ENCODE data around the gene ZNF280D. TPM values are rescaled to one million over a fixed set of nuclear protein-coding genes. Genes with fewer than 3 reads are reported as not detected.
"Not testable (repeated sequence)": the region's sequence is repeated elsewhere in the genome, so short reads cannot be mapped to it uniquely, and the experiment has no call there.

Gene ZNF280D
- total and polyA plus RNA-seq, 2 of the 13 experiments (the other 11 are each of a cell fraction or from before 2014, with no cell fraction given) = 7.1 to 11.9 TPM

DNA sequence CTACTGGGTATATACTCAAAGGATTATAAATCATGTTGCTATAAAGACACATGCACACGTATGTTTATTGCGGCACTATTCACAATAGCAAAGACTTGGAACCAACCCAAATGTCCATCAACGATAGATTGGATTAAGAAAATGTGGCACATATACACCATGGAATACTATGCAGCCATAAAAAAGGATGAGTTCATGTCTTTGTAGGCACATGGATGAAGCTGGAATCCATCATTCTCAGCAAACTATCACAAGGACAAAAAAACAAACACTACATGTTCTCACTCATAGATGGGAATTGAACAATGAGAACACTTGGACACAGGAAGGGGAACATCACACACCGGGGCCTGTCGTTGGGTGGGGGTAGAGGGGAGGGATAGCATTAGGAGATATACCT, 23.8 kb downstream of the ZNF280D start:
- H3K79me2 ChIP-seq (ENCODE audit: insufficient read depth, low read length); BruUV-seq (replicated peaks): not testable (repeated sequence)
- 81% methylated on average over 5 of the region's 5 CpGs for WGBS (ENCODE audit: low lambda C conversion rate)

GRCh38 chr15:56699743-56700142, 33.6 kb downstream of the ZNF280D start:
- H2AFZ ChIP-seq (ENCODE audit: low read length) = no peak overlapping the region
- H3K4me2 ChIP-seq (ENCODE audit: low read depth, low read length) = no peak overlapping the region
- H4K20me1 ChIP-seq (ENCODE audit: insufficient read depth, low read length) = no peaks in the 10 kb centered on the region
- ChIA-PET POLR2A (no interaction called here), CTCF (ENCODE audit: low intra/inter-chr PET ratio, low total read pairs) (no interaction called here)
- H3K27me3 ChIP-seq (ENCODE audit: control insufficient read depth in 1 of 2, insufficient read depth in 2 of 2, low read length in 2 of 2) = no peaks in the 10 kb centered on the region
- no peak overlapping the region for H3K9ac ChIP-seq (ENCODE audit: insufficient read depth, low read depth, low read length)
- BruUV-seq (replicated peaks) = no TSS peak
- WGBS (ENCODE audit: low lambda C conversion rate) = 94% methylated on average over 1 of the region's 1 CpG
- intact Hi-C loops (cut with micrococcal nuclease; ENCODE audit: unreplicated experiment) = no loop called here
- in situ Hi-C loops (cut with HindIII; ENCODE audit: extremely low pct_ligation_motif_present, low pct_unique_long_range_greater_than_20kb) = no loop called here
- H3K79me2 ChIP-seq (ENCODE audit: insufficient read depth, low read length) = no peaks in the 10 kb centered on the region
- no peak overlapping the region for H3K27ac ChIP-seq (ENCODE audit: extremely low read length, insufficient read depth, low read length)
- no peak overlapping the region for H3K4me3 ChIP-seq (replicated peaks in 1 of 3; ENCODE audit: insufficient read depth in 1 of 3, low read depth in 2 of 3, low read length in 3 of 3)
- no peak for ATAC-seq
- no peak for DNase-seq (ENCODE audit: low spot score)
- H3K4me1 ChIP-seq (ENCODE audit: insufficient read depth, low read length) = no peaks in the 10 kb centered on the region
- peaks cover 0 to 23% of the 10 kb centered on the region in 2 experiments; a peak in 4 of 5 replicates for H3K36me3 ChIP-seq (replicated peaks in 1 of 2; ENCODE audit: control insufficient read depth in 1 of 2, insufficient read depth in 2 of 2, low read length in 2 of 2)
- no peaks in the 10 kb centered on the region for H3K9me3 ChIP-seq (ENCODE audit: low read length)
- FAIRE-seq = no peak
- TF ChIP-seq HMGXB4 (CRISPR knock-in tag; IDR thresholded peaks at IDR 0.05; ENCODE audit: borderline replicate concordance in 1 of 2, low read depth in 1 of 2) (no peak), ZNF460 (CRISPR knock-in tag; IDR thresholded peaks at IDR 0.05; ENCODE audit: borderline replicate concordance) (no peak), NKX3-1 (CRISPR knock-in tag; IDR thresholded peaks at IDR 0.05) (no peak), ZNF816 (CRISPR knock-in tag; IDR thresholded peaks at IDR 0.05; ENCODE audit: borderline replicate concordance) (no peak), ZFP41 (CRISPR knock-in tag; IDR thresholded peaks at IDR 0.05; ENCODE audit: borderline replicate concordance) (no peak), ZNF652 (CRISPR knock-in tag; IDR thresholded peaks at IDR 0.05; ENCODE audit: borderline replicate concordance, low read depth) (no peak), TAF15 (IDR thresholded peaks at IDR 0.05; ENCODE audit: low read depth, low read length, poor library complexity, severe bottlenecking) (no peak), NPAS2 (CRISPR knock-in tag; IDR thresholded peaks at IDR 0.05; ENCODE audit: borderline replicate concordance) (no peak)
- TF ChIP-seq, protein P1, sequence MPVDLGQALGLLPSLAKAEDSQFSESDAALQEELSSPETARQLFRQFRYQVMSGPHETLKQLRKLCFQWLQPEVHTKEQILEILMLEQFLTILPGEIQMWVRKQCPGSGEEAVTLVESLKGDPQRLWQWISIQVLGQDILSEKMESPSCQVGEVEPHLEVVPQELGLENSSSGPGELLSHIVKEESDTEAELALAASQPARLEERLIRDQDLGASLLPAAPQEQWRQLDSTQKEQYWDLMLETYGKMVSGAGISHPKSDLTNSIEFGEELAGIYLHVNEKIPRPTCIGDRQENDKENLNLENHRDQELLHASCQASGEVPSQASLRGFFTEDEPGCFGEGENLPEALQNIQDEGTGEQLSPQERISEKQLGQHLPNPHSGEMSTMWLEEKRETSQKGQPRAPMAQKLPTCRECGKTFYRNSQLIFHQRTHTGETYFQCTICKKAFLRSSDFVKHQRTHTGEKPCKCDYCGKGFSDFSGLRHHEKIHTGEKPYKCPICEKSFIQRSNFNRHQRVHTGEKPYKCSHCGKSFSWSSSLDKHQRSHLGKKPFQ (CRISPR knock-in tag; IDR thresholded peaks at IDR 0.05; ENCODE audit: insufficient replicate concordance) = no peak
- TF ChIP-seq, protein P2, sequence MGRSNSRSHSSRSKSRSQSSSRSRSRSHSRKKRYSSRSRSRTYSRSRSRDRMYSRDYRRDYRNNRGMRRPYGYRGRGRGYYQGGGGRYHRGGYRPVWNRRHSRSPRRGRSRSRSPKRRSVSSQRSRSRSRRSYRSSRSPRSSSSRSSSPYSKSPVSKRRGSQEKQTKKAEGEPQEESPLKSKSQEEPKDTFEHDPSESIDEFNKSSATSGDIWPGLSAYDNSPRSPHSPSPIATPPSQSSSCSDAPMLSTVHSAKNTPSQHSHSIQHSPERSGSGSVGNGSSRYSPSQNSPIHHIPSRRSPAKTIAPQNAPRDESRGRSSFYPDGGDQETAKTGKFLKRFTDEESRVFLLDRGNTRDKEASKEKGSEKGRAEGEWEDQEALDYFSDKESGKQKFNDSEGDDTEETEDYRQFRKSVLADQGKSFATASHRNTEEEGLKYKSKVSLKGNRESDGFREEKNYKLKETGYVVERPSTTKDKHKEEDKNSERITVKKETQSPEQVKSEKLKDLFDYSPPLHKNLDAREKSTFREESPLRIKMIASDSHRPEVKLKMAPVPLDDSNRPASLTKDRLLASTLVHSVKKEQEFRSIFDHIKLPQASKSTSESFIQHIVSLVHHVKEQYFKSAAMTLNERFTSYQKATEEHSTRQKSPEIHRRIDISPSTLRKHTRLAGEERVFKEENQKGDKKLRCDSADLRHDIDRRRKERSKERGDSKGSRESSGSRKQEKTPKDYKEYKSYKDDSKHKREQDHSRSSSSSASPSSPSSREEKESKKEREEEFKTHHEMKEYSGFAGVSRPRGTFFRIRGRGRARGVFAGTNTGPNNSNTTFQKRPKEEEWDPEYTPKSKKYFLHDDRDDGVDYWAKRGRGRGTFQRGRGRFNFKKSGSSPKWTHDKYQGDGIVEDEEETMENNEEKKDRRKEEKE (IDR thresholded peaks at IDR 0.05) = no peak

More for the DNA sequence above, 23.8 kb downstream of the ZNF280D start:
- POLR2A ChIA-PET; H3K27ac ChIP-seq (ENCODE audit: extremely low read length, insufficient read depth, low read length); H3K4me2 ChIP-seq (ENCODE audit: low read depth, low read length); H2AFZ ChIP-seq (ENCODE audit: low read length); H3K36me3 ChIP-seq (replicated peaks in 1 of 2; ENCODE audit: control insufficient read depth in 1 of 2, insufficient read depth in 2 of 2, low read length in 2 of 2); FAIRE-seq; H3K9ac ChIP-seq (ENCODE audit: insufficient read depth, low read depth, low read length); H3K27me3 ChIP-seq (ENCODE audit: control insufficient read depth in 1 of 2, insufficient read depth in 2 of 2, low read length in 2 of 2); ATAC-seq; H3K4me1 ChIP-seq (ENCODE audit: insufficient read depth, low read length); DNase-seq (ENCODE audit: low spot score); H3K9me3 ChIP-seq (ENCODE audit: low read length); H3K4me3 ChIP-seq (replicated peaks in 1 of 3; ENCODE audit: insufficient read depth in 1 of 3, low read depth in 2 of 3, low read length in 3 of 3); intact Hi-C loops (cut with micrococcal nuclease; ENCODE audit: unreplicated experiment); in situ Hi-C loops (cut with HindIII; ENCODE audit: extremely low pct_ligation_motif_present, low pct_unique_long_range_greater_than_20kb); CTCF ChIA-PET (ENCODE audit: low intra/inter-chr PET ratio, low total read pairs); H4K20me1 ChIP-seq (ENCODE audit: insufficient read depth, low read length): not testable (repeated sequence)
